Jurkat, Clone E6-1 (cell line): ENCODE data around the gene ITGA8.
"Not testable (repeated sequence)": the region's sequence is repeated elsewhere in the genome, so short reads cannot be mapped to it uniquely, and the experiment has no call there.

ENCODE experiments used
- DNase-seq: peaks from one replicate; pipeline ENCODE4 v3.0.0-alpha.2; 2011; ENCODE audit warnings: low read depth, low spot score
- H3K4me3 ChIP-seq: 2 replicates; pipeline ENCODE4 v1.5.1; 2011; ENCODE audit warnings: mild to moderate bottlenecking, low read length, control low read depth, moderate library complexity

ITGA8 gene

DNA sequence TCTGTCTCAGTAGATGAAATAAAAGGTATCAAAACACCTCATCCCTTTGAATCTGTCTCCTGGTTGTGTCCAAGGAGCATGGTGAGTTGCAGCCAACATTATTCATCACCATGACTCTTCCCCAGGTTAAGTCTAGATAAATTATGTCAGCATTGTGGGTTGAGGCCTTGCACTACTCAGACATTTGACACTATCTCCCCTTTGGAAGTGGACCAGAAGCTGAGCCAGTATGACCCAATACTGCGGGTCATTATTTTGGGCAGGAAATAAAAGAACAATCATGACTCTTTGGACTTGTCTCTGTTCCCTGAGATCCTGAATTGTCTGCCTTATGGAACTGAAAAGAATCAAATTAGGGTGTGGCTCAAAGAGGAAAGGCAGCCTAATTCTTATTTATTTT, 180.5 kb downstream of the ITGA8 start:
- no peak overlapping the region for H3K4me3 ChIP-seq
- DNase-seq: no peak

GRCh38 chr10:15534928-15535538, 184.7 kb downstream of the ITGA8 start:
- not testable (repeated sequence) for DNase-seq, H3K4me3 ChIP-seq

- no peak for DNase-seq
- H3K4me3 ChIP-seq: no peak overlapping the region
Observed at GRCh38 chr10:15531927-15532722, 187.6 kb downstream of the ITGA8 start.

GRCh38 chr10:15528859-15529239, 190.9 kb downstream of the ITGA8 start:
- no peak for DNase-seq
- no peak overlapping the region for H3K4me3 ChIP-seq

- H3K4me3 ChIP-seq: no peak overlapping the region
- no peak for DNase-seq
Observed at GRCh38 chr10:15526754-15527153, 193.0 kb downstream of the ITGA8 start.

DNA sequence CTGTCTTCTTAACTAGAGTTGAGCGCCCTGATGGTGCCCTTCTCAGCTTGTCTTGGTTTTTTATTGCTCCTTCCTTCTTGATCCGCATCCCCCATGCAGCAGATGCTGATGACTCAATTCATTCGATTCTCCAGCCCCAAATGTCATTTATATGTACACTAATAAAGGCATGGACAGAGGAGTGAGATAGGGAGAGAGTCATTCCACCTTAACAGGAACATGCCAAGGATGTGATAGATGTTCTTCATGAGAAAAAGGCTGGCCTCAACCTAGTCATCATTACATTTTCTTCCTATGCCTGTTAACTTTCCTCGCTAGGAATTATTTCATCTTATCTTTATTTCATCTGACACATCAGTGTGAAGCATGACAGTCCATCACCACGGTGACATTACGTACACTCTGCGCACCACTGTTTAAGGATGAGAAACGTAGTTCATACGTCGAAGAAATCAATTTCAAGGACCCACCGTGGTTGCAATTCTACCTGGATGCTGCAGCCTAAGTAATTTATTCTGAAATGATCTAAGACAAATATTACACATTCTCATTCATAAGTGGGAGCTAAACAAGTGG, 198.3 kb downstream of the ITGA8 start:
- H3K4me3 ChIP-seq: no peak overlapping the region
- DNase-seq: no peak

GRCh38 chr10:15518250-15518649, 201.5 kb downstream of the ITGA8 start:
- H3K4me3 ChIP-seq: no peak overlapping the region
- no peak for DNase-seq

- H3K4me3 ChIP-seq: no peak overlapping the region
- DNase-seq: no peak
Observed at GRCh38 chr10:15516256-15517085, 203.3 kb downstream of the ITGA8 start.

DNA sequence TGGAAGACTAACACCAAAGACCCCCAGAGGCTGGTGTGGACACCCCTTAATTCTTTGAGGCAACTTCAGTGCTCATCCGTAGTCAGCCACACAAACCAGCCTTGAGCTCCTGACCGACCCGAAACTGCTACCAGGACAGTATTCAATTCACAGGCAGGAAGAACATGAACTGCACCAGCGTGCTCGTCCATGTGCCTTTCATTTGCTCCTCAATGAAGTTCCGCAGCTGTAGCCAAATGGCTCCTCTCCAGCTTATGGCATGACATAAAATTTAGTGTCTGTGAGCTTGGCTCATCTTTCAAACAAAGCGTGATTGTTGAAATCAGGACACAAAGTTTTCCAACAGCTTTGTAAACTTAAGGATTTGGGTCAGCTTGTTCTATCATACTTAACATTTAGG, 204.5 kb downstream of the ITGA8 start:
- no peak overlapping the region for H3K4me3 ChIP-seq
- no peak for DNase-seq

DNA sequence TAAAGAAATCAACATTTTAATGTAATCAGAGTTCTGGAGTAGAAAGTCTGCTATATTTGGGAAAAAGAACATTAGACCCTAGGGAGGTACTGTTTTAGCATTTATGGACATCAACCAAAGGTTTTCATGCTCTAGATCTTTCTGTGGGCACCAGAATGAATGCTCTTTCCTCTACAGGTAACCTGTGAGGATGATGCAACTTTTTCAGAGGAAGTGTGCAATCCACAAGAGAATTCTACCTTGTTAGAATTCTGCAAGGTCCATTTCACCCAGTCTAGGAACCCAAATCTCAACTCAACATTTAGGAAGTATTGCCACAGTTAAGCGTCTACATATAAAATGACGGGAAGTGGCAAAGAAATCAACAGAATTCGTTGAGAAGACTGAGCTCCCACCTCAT, 208.8 kb downstream of the ITGA8 start:
- no peak overlapping the region for H3K4me3 ChIP-seq
- DNase-seq: no peak

- DNase-seq: no peak
- no peak overlapping the region for H3K4me3 ChIP-seq
Observed at GRCh38 chr10:15505329-15505728, 214.4 kb downstream of the ITGA8 start.

DNA sequence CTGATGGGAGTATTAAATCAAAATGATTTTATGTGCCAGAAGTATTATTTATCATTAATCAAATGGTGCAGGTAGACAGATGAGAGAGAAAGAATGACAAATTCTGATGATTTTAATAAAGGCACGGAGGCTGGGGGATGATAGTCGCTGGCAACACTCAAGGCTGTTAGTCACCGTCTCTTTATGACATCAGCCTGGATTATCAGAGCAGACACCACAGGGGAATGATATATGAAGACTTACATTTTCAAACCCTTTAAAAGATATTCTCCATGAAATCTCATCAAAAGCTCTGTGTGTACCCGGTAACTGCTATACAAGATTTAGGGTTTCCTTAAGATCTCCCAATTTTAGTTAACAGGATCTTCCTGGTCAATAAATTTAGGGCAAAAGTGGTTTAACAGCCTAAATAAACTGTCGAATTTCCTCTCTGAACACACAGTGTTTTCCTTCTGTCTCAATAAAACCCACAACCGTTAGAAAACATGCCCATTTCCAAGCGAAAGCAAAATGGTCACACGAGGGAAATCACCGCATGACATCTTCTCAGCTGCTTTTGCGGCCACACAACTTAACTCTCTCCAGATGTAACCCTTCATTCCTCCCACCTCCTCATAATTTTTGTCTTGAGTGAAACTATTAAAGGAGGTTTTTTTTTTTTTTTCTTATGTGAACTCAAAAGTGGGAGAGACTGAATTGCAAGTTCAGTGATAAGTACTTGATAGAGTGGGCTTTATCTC, 215.5 kb downstream of the ITGA8 start:
- no peak overlapping the region for H3K4me3 ChIP-seq
- DNase-seq: no peak

GRCh38 chr10:15494850-15495506, 224.7 kb downstream of the ITGA8 start:
- DNase-seq: no peak

DNA sequence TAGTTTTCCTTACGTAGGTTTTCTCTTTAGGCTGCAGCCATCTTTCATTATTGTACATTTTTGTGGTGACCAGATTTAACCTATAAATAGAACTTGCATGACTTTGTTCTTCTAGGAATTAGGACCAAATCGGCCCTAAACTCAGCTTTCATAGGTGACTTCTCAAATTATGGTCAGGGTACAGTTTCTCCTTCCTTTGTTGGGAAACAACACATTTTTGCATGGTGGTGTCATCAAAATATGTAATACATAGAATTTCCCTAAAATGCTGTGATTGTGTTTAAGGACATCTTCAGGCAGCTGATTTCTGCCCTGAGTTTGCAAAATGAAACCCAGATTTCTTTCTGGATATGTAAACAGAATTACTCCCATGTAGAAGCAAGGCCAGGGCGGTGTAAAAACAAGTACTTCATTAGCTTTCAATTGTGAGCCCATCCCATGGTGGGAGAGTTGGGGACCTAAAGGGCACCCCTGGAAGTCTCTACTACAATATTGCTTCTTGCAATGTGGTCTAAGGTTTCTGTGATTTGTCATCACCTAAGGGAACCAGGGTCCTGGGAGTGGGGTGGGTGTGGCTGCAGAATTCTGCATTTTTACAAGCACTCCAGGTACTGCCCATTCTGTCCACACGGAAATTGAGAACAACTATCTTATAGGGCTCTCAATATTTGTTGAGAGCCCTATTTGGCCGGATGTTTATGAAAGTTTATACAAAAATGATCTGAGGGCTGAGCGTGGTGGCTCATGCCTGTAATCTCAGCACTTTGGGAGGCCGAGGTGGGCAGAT, 227.7 kb downstream of the ITGA8 start:
- DNase-seq: no peak
- no peak overlapping the region for H3K4me3 ChIP-seq

More at GRCh38 chr10:15494850-15495506, 224.7 kb downstream of the ITGA8 start:
- no peak overlapping the region for H3K4me3 ChIP-seq

- no peak for DNase-seq
- H3K4me3 ChIP-seq: no peak overlapping the region
Observed at GRCh38 chr10:15489431-15489830, 230.3 kb downstream of the ITGA8 start.

DNA sequence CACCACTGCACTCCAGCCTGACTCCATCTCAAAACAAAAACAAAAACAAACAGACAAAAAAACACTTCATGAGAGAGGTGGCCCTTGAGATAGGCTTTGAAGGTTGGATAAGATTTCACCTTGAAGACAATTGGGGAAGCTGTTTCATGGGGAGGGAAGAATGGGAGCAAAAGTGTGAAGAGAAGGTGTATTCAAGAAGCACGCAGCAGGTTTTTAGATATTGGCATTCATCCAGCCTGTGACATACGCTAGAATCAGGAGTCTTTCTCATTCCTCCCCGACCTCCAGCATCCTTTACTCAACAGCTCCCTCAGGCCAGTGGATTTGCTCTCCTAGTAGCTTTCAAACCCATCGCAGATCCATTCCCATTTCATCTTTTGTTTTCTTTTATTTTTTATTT, 232.3 kb downstream of the ITGA8 start:
- H3K4me3 ChIP-seq: no peak overlapping the region
- DNase-seq: no peak

DNA sequence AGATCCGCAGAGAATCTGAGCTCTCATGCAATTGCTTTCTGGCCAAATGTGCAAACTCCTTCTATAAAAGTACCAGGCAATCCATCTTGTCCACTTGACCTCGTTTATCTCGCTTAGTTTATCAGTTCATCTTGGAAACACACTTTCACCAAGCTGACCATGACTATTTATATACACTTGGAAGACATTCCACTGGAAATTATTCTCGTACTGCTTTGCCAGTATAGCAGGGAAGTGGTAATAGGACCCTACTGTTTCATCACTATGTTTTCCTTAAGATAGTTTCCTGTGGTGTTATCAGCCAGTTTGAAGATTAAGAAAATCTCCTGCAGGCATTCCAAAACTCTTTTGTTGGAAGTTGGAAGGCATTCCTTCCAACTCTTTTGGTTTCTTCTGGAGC, 233.3 kb downstream of the ITGA8 start:
- no peak for DNase-seq
- H3K4me3 ChIP-seq: no peak overlapping the region
